ENCODE measurements around the gene CFAP221. TPM values are rescaled to one million over a fixed set of nuclear protein-coding genes. Genes with fewer than 3 reads are reported as not detected.
A peak's percentile ranks its signal among the peaks of the same experiment; 100 is the strongest.

Gene CFAP221
- not detected for polyA plus RNA-seq (2013)

DNA sequence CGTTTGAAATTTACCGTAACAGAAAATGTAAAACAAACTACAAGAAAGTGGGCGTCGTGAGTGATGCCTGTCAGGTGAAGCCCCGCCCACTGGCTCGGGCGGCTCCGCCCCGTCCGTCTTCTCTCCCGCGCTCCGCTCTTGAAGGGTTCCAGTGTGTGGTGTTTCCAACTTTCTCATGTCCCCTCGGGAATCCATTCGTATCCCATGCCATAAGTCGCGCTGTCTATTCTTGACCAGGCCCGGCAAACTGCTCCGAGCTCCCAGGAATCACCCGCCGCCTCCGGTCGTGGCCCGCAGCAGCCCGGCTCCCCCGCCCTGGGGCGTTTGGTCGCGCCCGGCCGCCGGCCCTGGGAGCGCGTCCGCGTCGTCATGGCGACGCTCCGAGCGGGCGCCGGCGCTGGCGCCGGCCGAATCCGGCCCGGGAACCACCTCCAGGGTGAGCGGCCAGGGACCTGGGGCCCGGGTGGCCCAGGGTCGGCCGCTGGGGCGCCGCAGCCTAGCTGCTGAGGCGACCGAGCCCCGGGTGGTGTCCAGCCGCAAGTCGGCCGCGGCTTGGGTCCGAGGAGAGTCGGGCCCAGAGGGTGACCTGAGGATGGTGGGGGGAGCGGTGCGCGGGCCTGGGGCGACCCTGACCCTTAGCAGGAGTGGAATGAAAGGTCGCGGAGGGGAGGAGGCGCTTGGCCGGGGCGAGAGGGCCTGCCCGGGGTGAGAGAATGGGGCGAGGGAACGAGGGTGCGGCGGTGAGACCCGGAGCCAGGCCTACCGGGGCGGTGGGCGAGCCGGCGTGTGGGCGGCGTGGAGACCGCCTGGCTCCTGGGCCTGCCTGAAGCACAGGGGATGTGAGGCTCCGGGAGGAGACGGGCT, at the start of gene CFAP221:
CFAP221 (plus strand) TSS at position 375 of the 864 bp plus-strand sequence. CDS start 1,683 bp downstream, outside the sequence.
- no peak within 1 kb of the TSS for H3K27ac ChIP-seq (ENCODE audit: insufficient read depth in 1 of 2, low read depth in 1 of 2, low read length in 2 of 2, poor library complexity in 1 of 2, severe bottlenecking in 2 of 2)
- WGBS (ENCODE audit: insufficient coverage): 5% methylated on average over 77 of the region's 89 CpGs
- no peaks in the 10 kb centered on the region for H3K36me3 ChIP-seq (ENCODE audit: control insufficient read depth in 4 of 4, insufficient read depth in 4 of 4, low read length in 3 of 4)
- H3K27me3 ChIP-seq (replicated peaks in 2 of 5; ENCODE audit: control insufficient read depth in 4 of 5, insufficient read depth in 5 of 5, low read length in 4 of 5): peaks cover 11 to 79% (median 19%) of the 10 kb centered on the region in 5 experiments
- peak within 1 kb of the TSS; percentile 20 to 77 (median 63) for H3K4me3 ChIP-seq (ENCODE audit: control insufficient read depth in 1 of 7, extremely low read depth in 1 of 7, insufficient read depth in 4 of 7, low read depth in 2 of 7, low read length in 6 of 7)
- peak; percentile 61 to 82 (median 80) for DNase-seq
- H3K4me1 ChIP-seq (ENCODE audit: control extremely low read depth in 1 of 4, control insufficient read depth in 4 of 4, insufficient read depth in 4 of 4, low read length in 3 of 4): peaks cover 2 to 13% (median 9%) of the 10 kb centered on the region in 4 experiments
- ChIA-PET CTCF (no interaction called here), POLR2A (no interaction called here)
- H3K9me3 ChIP-seq (ENCODE audit: control extremely low read depth in 1 of 5, control insufficient read depth in 4 of 5, insufficient read depth in 2 of 5, low read depth in 1 of 5, low read length in 4 of 5): peaks cover 0 to 9% (median 3%) of the 10 kb centered on the region in 5 experiments

DNA sequence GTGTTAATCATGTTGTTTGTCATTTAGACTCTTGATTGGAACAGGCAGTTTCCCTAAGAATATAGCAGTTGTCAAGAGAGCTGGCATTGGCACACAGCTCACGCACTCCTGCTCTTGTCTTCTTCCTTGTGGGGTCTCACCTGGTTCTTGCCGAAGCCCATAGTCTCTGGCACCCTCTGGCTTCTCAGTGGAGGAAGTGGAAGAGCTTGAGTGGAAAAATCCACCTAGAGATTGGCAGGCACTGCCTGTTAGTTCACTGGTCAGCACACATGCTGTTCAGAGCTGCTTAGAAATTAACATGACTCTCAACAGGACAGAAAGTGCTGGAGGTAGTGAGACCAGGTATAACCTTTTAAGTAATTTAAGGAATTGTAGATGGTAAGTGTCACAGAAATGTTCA, 48.3 kb upstream of the CFAP221 start:
- H3K4me1 ChIP-seq (ENCODE audit: control extremely low read depth in 1 of 4, control insufficient read depth in 4 of 4, insufficient read depth in 4 of 4, low read length in 3 of 4): no peaks in the 10 kb centered on the region
- POLR2A ChIA-PET: no interaction called here

DNA sequence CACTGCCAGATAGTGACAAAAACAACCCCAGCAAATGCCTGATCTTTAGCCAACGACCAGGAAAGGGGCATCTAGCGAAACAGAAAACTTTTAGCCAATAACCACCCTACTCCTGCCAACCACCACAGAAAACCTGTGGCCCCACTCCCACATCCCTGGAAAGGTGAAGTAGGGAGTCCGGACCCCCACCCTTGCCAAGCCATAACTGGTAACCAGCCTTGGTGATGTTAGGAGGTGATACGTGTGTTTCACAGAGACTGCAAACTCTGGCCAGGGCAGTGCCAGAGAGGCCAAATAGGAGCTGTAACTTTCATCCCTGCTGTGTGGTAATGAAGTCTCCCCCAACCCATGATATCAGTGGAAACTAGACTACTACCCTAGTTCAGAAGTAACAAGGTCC, 47.6 kb upstream of the CFAP221 start:
- H3K4me1 ChIP-seq (ENCODE audit: control extremely low read depth in 1 of 4, control insufficient read depth in 4 of 4, insufficient read depth in 4 of 4, low read length in 3 of 4): no peaks in the 10 kb centered on the region
- peaks cover 0 to 13% (median 2%) of the 10 kb centered on the region in 5 experiments for H3K9me3 ChIP-seq (ENCODE audit: control extremely low read depth in 1 of 5, control insufficient read depth in 4 of 5, insufficient read depth in 2 of 5, low read depth in 1 of 5, low read length in 4 of 5)
- ChIA-PET POLR2A (no interaction called here), CTCF (no interaction called here)
- peaks cover 0 to 7% (median 0%) of the 10 kb centered on the region in 5 experiments for H3K27me3 ChIP-seq (replicated peaks in 2 of 5; ENCODE audit: control insufficient read depth in 4 of 5, insufficient read depth in 5 of 5, low read length in 4 of 5)
- no peak for DNase-seq
- H3K27ac ChIP-seq (ENCODE audit: insufficient read depth in 1 of 2, low read depth in 1 of 2, low read length in 2 of 2, poor library complexity in 1 of 2, severe bottlenecking in 2 of 2): no peak overlapping the region
- WGBS (ENCODE audit: insufficient coverage): no CpG with 5 or more reads among the region's 4 CpGs
- no peak overlapping the region for H3K4me3 ChIP-seq (ENCODE audit: control insufficient read depth in 1 of 7, extremely low read depth in 1 of 7, insufficient read depth in 4 of 7, low read depth in 2 of 7, low read length in 6 of 7)
- H3K36me3 ChIP-seq (ENCODE audit: control insufficient read depth in 4 of 4, insufficient read depth in 4 of 4, low read length in 3 of 4): no peaks in the 10 kb centered on the region

More for the DNA sequence above, 48.3 kb upstream of the CFAP221 start:
- Histone ChIP-seq H3K9me3 (ENCODE audit: control extremely low read depth in 1 of 5, control insufficient read depth in 4 of 5, insufficient read depth in 2 of 5, low read depth in 1 of 5, low read length in 4 of 5) (peaks cover 0 to 13% (median 2%) of the 10 kb centered on the region in 5 experiments), H3K27me3 (replicated peaks in 2 of 5; ENCODE audit: control insufficient read depth in 4 of 5, insufficient read depth in 5 of 5, low read length in 4 of 5) (peaks cover 0 to 7% (median 0%) of the 10 kb centered on the region in 5 experiments), H3K27ac (ENCODE audit: insufficient read depth in 1 of 2, low read depth in 1 of 2, low read length in 2 of 2, poor library complexity in 1 of 2, severe bottlenecking in 2 of 2) (no peak overlapping the region), H3K4me3 (ENCODE audit: control insufficient read depth in 1 of 7, extremely low read depth in 1 of 7, insufficient read depth in 4 of 7, low read depth in 2 of 7, low read length in 6 of 7) (no peak overlapping the region), H3K36me3 (ENCODE audit: control insufficient read depth in 4 of 4, insufficient read depth in 4 of 4, low read length in 3 of 4) (no peaks in the 10 kb centered on the region)
- CTCF ChIA-PET: interaction anchor here (2.0 to 2.3 kb wide), 2 partner anchors 10 to 12 kb away, joined by 7 to 8 read pairs; no protein-coding TSS in a partner anchor
- no peak for DNase-seq
- 100% methylated on average over 2 of the region's 2 CpGs for WGBS (ENCODE audit: insufficient coverage)

DNA sequence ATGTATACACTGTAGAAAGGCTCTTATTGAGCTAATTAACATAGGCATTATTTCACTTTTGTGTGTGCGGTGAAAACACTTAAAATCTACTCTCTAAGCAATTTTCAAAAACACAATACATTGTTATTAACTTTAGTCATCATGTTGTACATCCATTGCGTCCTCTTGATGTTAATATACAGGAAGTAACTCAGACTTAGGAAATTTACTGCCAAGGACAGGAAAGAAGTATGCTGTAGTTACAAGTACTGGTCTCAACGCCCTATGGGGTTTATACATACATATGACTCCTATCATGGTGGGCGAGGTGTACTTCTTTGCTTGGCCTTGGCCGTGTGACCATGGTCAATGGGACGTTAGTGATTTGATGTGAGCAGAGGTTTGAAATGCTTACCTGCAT, 35.5 kb upstream of the CFAP221 start:
- no peak for DNase-seq
- H3K9me3 ChIP-seq (ENCODE audit: control extremely low read depth in 1 of 5, control insufficient read depth in 4 of 5, insufficient read depth in 2 of 5, low read depth in 1 of 5, low read length in 4 of 5): no peaks in the 10 kb centered on the region
- ChIA-PET POLR2A (no interaction called here), CTCF (no interaction called here)
- H3K27me3 ChIP-seq (replicated peaks in 2 of 5; ENCODE audit: control insufficient read depth in 4 of 5, insufficient read depth in 5 of 5, low read length in 4 of 5): no peaks in the 10 kb centered on the region
- WGBS (ENCODE audit: insufficient coverage): 100% methylated on average over 3 of the region's 6 CpGs
- no peak overlapping the region for H3K27ac ChIP-seq (ENCODE audit: insufficient read depth in 1 of 2, low read depth in 1 of 2, low read length in 2 of 2, poor library complexity in 1 of 2, severe bottlenecking in 2 of 2)
- H3K36me3 ChIP-seq (ENCODE audit: control insufficient read depth in 4 of 4, insufficient read depth in 4 of 4, low read length in 3 of 4): no peaks in the 10 kb centered on the region
- no peak overlapping the region for H3K4me3 ChIP-seq (ENCODE audit: control insufficient read depth in 1 of 7, extremely low read depth in 1 of 7, insufficient read depth in 4 of 7, low read depth in 2 of 7, low read length in 6 of 7)
- H3K4me1 ChIP-seq (ENCODE audit: control extremely low read depth in 1 of 4, control insufficient read depth in 4 of 4, insufficient read depth in 4 of 4, low read length in 3 of 4): no peaks in the 10 kb centered on the region

DNA sequence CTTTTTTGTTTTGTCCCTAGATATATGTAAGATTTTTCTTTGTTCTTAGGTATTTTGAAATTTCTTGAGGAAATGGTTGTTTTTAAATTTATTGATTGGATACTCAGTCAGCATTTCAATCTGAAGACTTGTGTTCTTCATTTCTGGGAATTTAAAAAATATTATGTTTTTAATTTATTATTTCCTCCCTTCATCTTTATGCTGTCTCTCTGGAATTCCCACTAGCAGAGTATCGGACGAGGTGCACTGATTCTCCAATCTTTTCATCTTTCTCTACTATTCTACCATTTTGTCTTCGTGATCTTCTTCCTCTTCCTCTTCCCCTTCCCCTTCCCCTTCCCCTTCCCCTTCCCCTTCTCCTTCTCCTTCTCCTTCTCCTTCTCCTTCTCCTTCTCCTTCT, 32.3 kb upstream of the CFAP221 start:
- no peak for DNase-seq
- ChIA-PET POLR2A (no interaction called here), CTCF (no interaction called here)
- H3K9me3 ChIP-seq (ENCODE audit: control extremely low read depth in 1 of 5, control insufficient read depth in 4 of 5, insufficient read depth in 2 of 5, low read depth in 1 of 5, low read length in 4 of 5): no peaks in the 10 kb centered on the region
- H3K27ac ChIP-seq (ENCODE audit: insufficient read depth in 1 of 2, low read depth in 1 of 2, low read length in 2 of 2, poor library complexity in 1 of 2, severe bottlenecking in 2 of 2): no peak overlapping the region
- 60% methylated on average over 1 of the region's 3 CpGs for WGBS (ENCODE audit: insufficient coverage)
- H3K36me3 ChIP-seq (ENCODE audit: control insufficient read depth in 4 of 4, insufficient read depth in 4 of 4, low read length in 3 of 4): no peaks in the 10 kb centered on the region
- no peaks in the 10 kb centered on the region for H3K4me1 ChIP-seq (ENCODE audit: control extremely low read depth in 1 of 4, control insufficient read depth in 4 of 4, insufficient read depth in 4 of 4, low read length in 3 of 4)
- no peak overlapping the region for H3K4me3 ChIP-seq (ENCODE audit: control insufficient read depth in 1 of 7, extremely low read depth in 1 of 7, insufficient read depth in 4 of 7, low read depth in 2 of 7, low read length in 6 of 7)
- peaks cover 0 to 4% (median 0%) of the 10 kb centered on the region in 5 experiments for H3K27me3 ChIP-seq (replicated peaks in 2 of 5; ENCODE audit: control insufficient read depth in 4 of 5, insufficient read depth in 5 of 5, low read length in 4 of 5)

DNA sequence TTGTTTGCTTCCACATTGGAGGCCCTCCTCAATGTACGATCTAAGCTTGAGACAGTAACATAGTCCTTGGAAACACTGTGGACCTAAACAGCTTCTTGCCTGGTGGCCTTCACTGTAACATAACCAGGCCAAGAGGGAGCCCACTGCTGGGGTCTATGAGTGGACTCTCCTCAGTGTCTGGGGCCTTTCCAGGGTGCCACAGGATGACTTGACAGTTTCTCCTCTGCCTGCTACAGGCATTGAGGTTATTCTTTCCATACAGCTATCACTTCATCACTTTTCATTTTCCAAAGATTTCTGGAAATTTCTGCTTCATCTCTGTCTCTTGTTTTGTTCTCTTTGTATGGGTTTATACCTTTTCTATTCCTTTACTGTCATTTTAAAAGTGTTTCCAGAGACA, 31.3 kb upstream of the CFAP221 start:
- Histone ChIP-seq H3K27ac (ENCODE audit: insufficient read depth in 1 of 2, low read depth in 1 of 2, low read length in 2 of 2, poor library complexity in 1 of 2, severe bottlenecking in 2 of 2) (no peak overlapping the region), H3K4me1 (ENCODE audit: control extremely low read depth in 1 of 4, control insufficient read depth in 4 of 4, insufficient read depth in 4 of 4, low read length in 3 of 4) (no peaks in the 10 kb centered on the region), H3K9me3 (ENCODE audit: control extremely low read depth in 1 of 5, control insufficient read depth in 4 of 5, insufficient read depth in 2 of 5, low read depth in 1 of 5, low read length in 4 of 5) (no peaks in the 10 kb centered on the region), H3K27me3 (replicated peaks in 2 of 5; ENCODE audit: control insufficient read depth in 4 of 5, insufficient read depth in 5 of 5, low read length in 4 of 5) (peaks cover 0 to 4% (median 0%) of the 10 kb centered on the region in 5 experiments), H3K4me3 (ENCODE audit: control insufficient read depth in 1 of 7, extremely low read depth in 1 of 7, insufficient read depth in 4 of 7, low read depth in 2 of 7, low read length in 6 of 7) (no peak overlapping the region), H3K36me3 (ENCODE audit: control insufficient read depth in 4 of 4, insufficient read depth in 4 of 4, low read length in 3 of 4) (no peaks in the 10 kb centered on the region)
- WGBS (ENCODE audit: insufficient coverage): 100% methylated on average over 1 of the region's 1 CpG
- ChIA-PET POLR2A (no interaction called here), CTCF (no interaction called here)
- no peak for DNase-seq

DNA sequence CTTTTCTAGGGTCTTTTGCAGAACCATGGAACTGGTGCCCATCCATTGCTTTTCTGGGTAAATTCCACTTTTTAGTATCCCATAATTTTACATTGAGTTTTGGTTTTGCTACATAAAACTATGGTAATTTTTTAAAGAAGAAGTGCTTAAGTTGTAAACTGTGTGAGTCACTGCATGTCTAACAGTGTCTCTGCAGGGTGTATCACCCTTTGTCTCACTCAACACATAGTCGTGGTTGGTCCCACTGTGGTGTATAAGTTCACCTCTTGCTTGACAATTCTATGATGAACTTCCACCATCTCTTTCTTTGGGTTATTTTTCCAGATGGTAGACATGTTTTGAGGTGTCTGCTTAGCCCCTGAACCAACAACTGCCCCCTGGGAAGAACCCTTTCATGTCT, 30.4 kb upstream of the CFAP221 start:
- Histone ChIP-seq H3K4me3 (ENCODE audit: control insufficient read depth in 1 of 7, extremely low read depth in 1 of 7, insufficient read depth in 4 of 7, low read depth in 2 of 7, low read length in 6 of 7) (no peak overlapping the region), H3K27me3 (replicated peaks in 2 of 5; ENCODE audit: control insufficient read depth in 4 of 5, insufficient read depth in 5 of 5, low read length in 4 of 5) (peaks cover 0 to 7% (median 2%) of the 10 kb centered on the region in 5 experiments), H3K36me3 (ENCODE audit: control insufficient read depth in 4 of 4, insufficient read depth in 4 of 4, low read length in 3 of 4) (no peaks in the 10 kb centered on the region), H3K27ac (ENCODE audit: insufficient read depth in 1 of 2, low read depth in 1 of 2, low read length in 2 of 2, poor library complexity in 1 of 2, severe bottlenecking in 2 of 2) (no peak overlapping the region), H3K4me1 (ENCODE audit: control extremely low read depth in 1 of 4, control insufficient read depth in 4 of 4, insufficient read depth in 4 of 4, low read length in 3 of 4) (no peaks in the 10 kb centered on the region), H3K9me3 (ENCODE audit: control extremely low read depth in 1 of 5, control insufficient read depth in 4 of 5, insufficient read depth in 2 of 5, low read depth in 1 of 5, low read length in 4 of 5) (no peaks in the 10 kb centered on the region)
- POLR2A ChIA-PET: no interaction called here
- 100% methylated on average over 1 of the region's 1 CpG for WGBS (ENCODE audit: insufficient coverage)
- CTCF ChIA-PET: no interaction called here
- DNase-seq: no peak
